ENCODE results near the gene TGFBR3L.

DNA sequence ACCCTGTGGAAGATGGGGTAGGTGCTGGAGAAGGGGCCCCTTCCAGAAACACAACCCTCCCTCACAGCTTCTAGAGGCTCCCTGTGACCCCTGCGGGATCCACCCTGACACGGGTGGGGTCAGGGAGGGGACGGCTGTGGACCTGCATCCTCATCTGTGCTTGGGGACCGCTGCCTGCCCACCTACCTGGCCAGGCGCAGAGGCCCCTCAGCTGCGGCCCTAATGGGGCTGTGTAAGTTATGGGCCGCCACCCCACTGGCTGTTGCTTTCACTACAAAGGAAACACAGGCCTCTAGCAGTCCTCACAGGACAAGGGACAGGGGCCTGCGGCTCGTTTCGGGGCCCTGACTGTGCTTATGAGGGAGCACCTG lies 18.3 kb downstream of the TGFBR3L start:
- TF ChIP-seq, protein P1, sequence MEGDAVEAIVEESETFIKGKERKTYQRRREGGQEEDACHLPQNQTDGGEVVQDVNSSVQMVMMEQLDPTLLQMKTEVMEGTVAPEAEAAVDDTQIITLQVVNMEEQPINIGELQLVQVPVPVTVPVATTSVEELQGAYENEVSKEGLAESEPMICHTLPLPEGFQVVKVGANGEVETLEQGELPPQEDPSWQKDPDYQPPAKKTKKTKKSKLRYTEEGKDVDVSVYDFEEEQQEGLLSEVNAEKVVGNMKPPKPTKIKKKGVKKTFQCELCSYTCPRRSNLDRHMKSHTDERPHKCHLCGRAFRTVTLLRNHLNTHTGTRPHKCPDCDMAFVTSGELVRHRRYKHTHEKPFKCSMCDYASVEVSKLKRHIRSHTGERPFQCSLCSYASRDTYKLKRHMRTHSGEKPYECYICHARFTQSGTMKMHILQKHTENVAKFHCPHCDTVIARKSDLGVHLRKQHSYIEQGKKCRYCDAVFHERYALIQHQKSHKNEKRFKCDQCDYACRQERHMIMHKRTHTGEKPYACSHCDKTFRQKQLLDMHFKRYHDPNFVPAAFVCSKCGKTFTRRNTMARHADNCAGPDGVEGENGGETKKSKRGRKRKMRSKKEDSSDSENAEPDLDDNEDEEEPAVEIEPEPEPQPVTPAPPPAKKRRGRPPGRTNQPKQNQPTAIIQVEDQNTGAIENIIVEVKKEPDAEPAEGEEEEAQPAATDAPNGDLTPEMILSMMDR (IDR thresholded peaks at IDR 0.05), result no peak
- TF ChIP-seq POLR2A (IDR thresholded peaks at IDR 0.05), result no peak
